Loucy (cell line): Measurements from ENCODE around the gene FAM117B.

Experiments used
- EZH2phosphoT487 ChIP-seq: fragments of 200-600 bp; IDR thresholded peaks from 2 replicates; pipeline ENCODE4 v1.6.1; 2018; ENCODE audit warnings: antibody characterized with exemption, mild to moderate bottlenecking, moderate library complexity, borderline replicate concordance
- TF ChIP-seq, protein P1 (sequence below): fragments of 200-600 bp; sonication (generic); conservative IDR thresholded peaks from 2 replicates; pipeline ENCODE4 v1.5.1; 2014; ENCODE audit warnings: mild to moderate bottlenecking, antibody characterized with exemption, low read length

DNA sequence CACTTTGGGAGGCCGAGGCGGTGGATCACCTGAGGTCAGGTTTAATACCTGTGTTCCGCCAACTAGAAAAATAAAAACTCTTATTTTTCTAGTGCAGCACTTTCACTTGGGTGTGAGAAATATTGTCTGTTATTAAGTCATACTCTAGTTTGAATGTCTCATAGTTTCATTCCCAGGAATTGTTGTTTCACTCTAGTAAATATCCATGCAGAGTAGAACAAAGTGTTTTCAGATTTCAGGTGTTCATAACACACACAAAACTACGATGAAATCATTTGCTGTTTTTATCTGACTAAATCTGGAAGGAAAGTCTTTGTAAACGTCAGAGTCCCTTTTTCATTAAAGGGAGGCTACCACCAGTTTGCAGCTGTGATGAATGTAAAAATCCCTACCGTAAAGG lies 4.0 kb downstream of the FAM117B start:
- TF ChIP-seq, protein P1, sequence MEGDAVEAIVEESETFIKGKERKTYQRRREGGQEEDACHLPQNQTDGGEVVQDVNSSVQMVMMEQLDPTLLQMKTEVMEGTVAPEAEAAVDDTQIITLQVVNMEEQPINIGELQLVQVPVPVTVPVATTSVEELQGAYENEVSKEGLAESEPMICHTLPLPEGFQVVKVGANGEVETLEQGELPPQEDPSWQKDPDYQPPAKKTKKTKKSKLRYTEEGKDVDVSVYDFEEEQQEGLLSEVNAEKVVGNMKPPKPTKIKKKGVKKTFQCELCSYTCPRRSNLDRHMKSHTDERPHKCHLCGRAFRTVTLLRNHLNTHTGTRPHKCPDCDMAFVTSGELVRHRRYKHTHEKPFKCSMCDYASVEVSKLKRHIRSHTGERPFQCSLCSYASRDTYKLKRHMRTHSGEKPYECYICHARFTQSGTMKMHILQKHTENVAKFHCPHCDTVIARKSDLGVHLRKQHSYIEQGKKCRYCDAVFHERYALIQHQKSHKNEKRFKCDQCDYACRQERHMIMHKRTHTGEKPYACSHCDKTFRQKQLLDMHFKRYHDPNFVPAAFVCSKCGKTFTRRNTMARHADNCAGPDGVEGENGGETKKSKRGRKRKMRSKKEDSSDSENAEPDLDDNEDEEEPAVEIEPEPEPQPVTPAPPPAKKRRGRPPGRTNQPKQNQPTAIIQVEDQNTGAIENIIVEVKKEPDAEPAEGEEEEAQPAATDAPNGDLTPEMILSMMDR: no peak
- TF ChIP-seq EZH2phosphoT487: no peak
